CD14-positive monocyte (primary cell): ENCODE data around the gene ZNF10. TPM values are rescaled to one million over a fixed set of nuclear protein-coding genes. Genes with fewer than 3 reads are reported as not detected.

Experiments used
- DNase-seq, 3 donors: peaks; one replicate each; pipeline ENCODE4 v3.0.0-alpha.2; 2011 to 2022
- H2AFZ ChIP-seq: 2 replicates; pipeline ENCODE4 v1.6.0; 2012; ENCODE audit warnings: mild to moderate bottlenecking, low read depth, low read length, inconsistent platforms; ENCODE audit not compliant: insufficient read depth, poor library complexity, severe bottlenecking
- H3K27ac ChIP-seq, 2 donors: 1 replicate in 1 of 2; 2 replicates in 1 of 2; pipeline ENCODE4 v1.5.1; 2012 to 2013; ENCODE audit warnings: low read length in 2 of 2, control low read depth in 1 of 2, inconsistent platforms in 1 of 2, low read depth in 1 of 2, mild to moderate bottlenecking in 1 of 2
- H3K27me3 ChIP-seq, 2 donors: one replicate each; pipeline versions ENCODE4 v1.6.0 to v1.6.1; 2011 to 2013; ENCODE audit warnings: low read length in 2 of 2; ENCODE audit not compliant: control insufficient read depth in 2 of 2, insufficient read depth in 2 of 2
- H3K36me3 ChIP-seq, 2 donors: replicated peaks in 1 of 2; 1 replicate in 1 of 2; 2 replicates in 1 of 2; pipeline versions ENCODE4 v1.5.1 to v1.6.1; 2012 to 2013; ENCODE audit warnings: low read length in 2 of 2, control low read depth in 1 of 2, inconsistent platforms in 1 of 2, mild to moderate bottlenecking in 1 of 2; ENCODE audit not compliant: insufficient read depth in 2 of 2, control insufficient read depth in 1 of 2
- H3K4me1 ChIP-seq, 2 donors: 1 replicate in 1 of 2; 2 replicates in 1 of 2; pipeline versions ENCODE4 v1.5.1 to v1.6.1; 2012 to 2013; ENCODE audit warnings: low read length in 2 of 2, control low read depth in 1 of 2, inconsistent platforms in 1 of 2, mild to moderate bottlenecking in 1 of 2, moderate library complexity in 1 of 2; ENCODE audit not compliant: insufficient read depth in 2 of 2, control insufficient read depth in 1 of 2
- H3K4me2 ChIP-seq: replicated peaks from 2 replicates; pipeline ENCODE3; 2012; ENCODE audit warnings: low read length, moderate library complexity, mild to moderate bottlenecking; ENCODE audit not compliant: poor library complexity, severe bottlenecking; ENCODE audit errors: extremely low read depth
- H3K4me3 ChIP-seq, 3 experiments: fragments of 200-600 bp in 1 of 3; sonication (generic) in 1 of 3; replicated peaks in 1 of 3; 1 replicate in 2 of 3; 2 replicates in 1 of 3; pipeline ENCODE4 v1.5.1; 2011 to 2013; ENCODE audit warnings: low read length in 3 of 3, mild to moderate bottlenecking in 3 of 3, control low read depth in 2 of 3, low read depth in 2 of 3, inconsistent platforms in 1 of 3, moderate library complexity in 1 of 3
- H3K79me2 ChIP-seq: 2 replicates; pipeline ENCODE4 v1.6.0; 2012; ENCODE audit warnings: mild to moderate bottlenecking, control low read depth, inconsistent platforms, low read length, moderate library complexity; ENCODE audit not compliant: insufficient read depth
- H3K9ac ChIP-seq: 2 replicates; pipeline ENCODE4 v1.6.0; 2017; ENCODE audit warnings: low read length, mild to moderate bottlenecking; ENCODE audit not compliant: insufficient read depth, poor library complexity, severe bottlenecking
- H3K9me3 ChIP-seq, 2 donors: replicated peaks in 1 of 2; 1 replicate in 1 of 2; 2 replicates in 1 of 2; pipeline versions ENCODE4 v1.5.1 to v1.6.1; 2012 to 2013; ENCODE audit warnings: low read length in 2 of 2, control low read depth in 1 of 2; ENCODE audit not compliant: control insufficient read depth in 1 of 2, insufficient read depth in 1 of 2
- H4K20me1 ChIP-seq: 2 replicates; pipeline ENCODE4 v1.6.0; 2012; ENCODE audit warnings: mild to moderate bottlenecking, low read length, control low read depth, moderate library complexity; ENCODE audit not compliant: insufficient read depth
- H3K27ac Mint-ChIP-seq, 7 donors: one replicate each; pipeline ENCODE4 v1.8.0; 2020; ENCODE audit warnings: mild to moderate bottlenecking in 7 of 7, mixed read lengths in 7 of 7, moderate library complexity in 6 of 7, inconsistent platforms in 2 of 7
- H3K27me3 Mint-ChIP-seq, 3 donors: one replicate each; pipeline ENCODE4 v1.8.0; 2021 to 2022; ENCODE audit warnings: low read depth in 3 of 3, mild to moderate bottlenecking in 3 of 3, mixed read lengths in 3 of 3, moderate library complexity in 3 of 3, inconsistent platforms in 1 of 3
- H3K36me3 Mint-ChIP-seq, 2 donors: one replicate each; pipeline ENCODE4 v1.8.0; 2020; ENCODE audit warnings: mixed read lengths in 2 of 2, inconsistent platforms in 1 of 2, mild to moderate bottlenecking in 1 of 2
- H3K4me1 Mint-ChIP-seq: one replicate; pipeline ENCODE4 v1.8.0; 2020; ENCODE audit warnings: mild to moderate bottlenecking, mixed read lengths
- H3K4me3 Mint-ChIP-seq, 2 donors: one replicate each; pipeline ENCODE4 v1.8.0; 2020; ENCODE audit warnings: mild to moderate bottlenecking in 2 of 2, mixed read lengths in 2 of 2, moderate library complexity in 1 of 2
- H3K9me3 Mint-ChIP-seq, 7 donors: one replicate each; pipeline ENCODE4 v1.8.0; 2020 to 2022; ENCODE audit warnings: mixed read lengths in 7 of 7, mild to moderate bottlenecking in 6 of 7, moderate library complexity in 6 of 7, inconsistent platforms in 2 of 7
- WGBS: methylation state at CpG from one replicate; pipeline ENCODE4 v1.1.5; 2013; ENCODE audit warnings: missing lambda C conversion rate; ENCODE audit not compliant: insufficient coverage; 5-methylcytosine and 5-hydroxymethylcytosine counted together
- intact Hi-C, 2 donors: fragments of 100-400 bp; cut with micrococcal nuclease; formaldehyde crosslinking; loops; one replicate each; pipeline versions ENCODE4 v1.15.0 to v1.15.1; 2023
- polyA plus RNA-seq, 3 donors: library from polyadenylated mRNA; depleted of rRNA in 1 of 3; unstranded in 2 of 3; stranded (reverse) in 1 of 3; fragments of 300-500 nt in 2 of 3; fragments of >200 nt in 1 of 3; fragmentation: Illumina TruSeq in 2 of 3; gene quantifications; 1 replicate in 2 of 3; 2 replicates in 1 of 3; pipeline ENCODE4 v1.2.3, GENCODE V29; 2012 to 2021
- TF ChIP-seq, protein P1 (sequence below): fragments of 200-600 bp; IDR thresholded peaks from one replicate; pipeline ENCODE4 v1.8.0; 2022; ENCODE audit warnings: antibody characterized with exemption, mild to moderate bottlenecking

Gene ZNF10
- polyA plus RNA-seq, 3 donors, result 0.68 to 1.00 (median 0.79) TPM

- peaks cover 4 to 5% of the 10 kb centered on the region in 2 donors for H3K4me1 ChIP-seq
- Mint-ChIP-seq H3K4me1 (peaks cover 6% of the 10 kb centered on the region), H3K27ac (no peak overlapping the region), H3K4me3 (no peak overlapping the region), H3K27me3 (peaks cover 0 to 1% (median 0%) of the 10 kb centered on the region in 3 donors), H3K9me3 (peaks cover 48 to 96% (median 88%) of the 10 kb centered on the region in 7 donors), H3K36me3 (peaks cover 17 to 47% of the 10 kb centered on the region in 2 donors)
- H2AFZ ChIP-seq, result no peak overlapping the region
- peaks cover 4 to 61% of the 10 kb centered on the region in 2 donors for H3K36me3 ChIP-seq
- H3K27me3 ChIP-seq, result no peaks in the 10 kb centered on the region
- H3K4me2 ChIP-seq, result no peak overlapping the region
- peaks cover 59 to 95% of the 10 kb centered on the region in 2 donors for H3K9me3 ChIP-seq
- no peak for DNase-seq
- H3K79me2 ChIP-seq, result no peaks in the 10 kb centered on the region
- intact Hi-C loops, result no loop called here
- no peaks in the 10 kb centered on the region for H4K20me1 ChIP-seq
- TF ChIP-seq, protein P1, sequence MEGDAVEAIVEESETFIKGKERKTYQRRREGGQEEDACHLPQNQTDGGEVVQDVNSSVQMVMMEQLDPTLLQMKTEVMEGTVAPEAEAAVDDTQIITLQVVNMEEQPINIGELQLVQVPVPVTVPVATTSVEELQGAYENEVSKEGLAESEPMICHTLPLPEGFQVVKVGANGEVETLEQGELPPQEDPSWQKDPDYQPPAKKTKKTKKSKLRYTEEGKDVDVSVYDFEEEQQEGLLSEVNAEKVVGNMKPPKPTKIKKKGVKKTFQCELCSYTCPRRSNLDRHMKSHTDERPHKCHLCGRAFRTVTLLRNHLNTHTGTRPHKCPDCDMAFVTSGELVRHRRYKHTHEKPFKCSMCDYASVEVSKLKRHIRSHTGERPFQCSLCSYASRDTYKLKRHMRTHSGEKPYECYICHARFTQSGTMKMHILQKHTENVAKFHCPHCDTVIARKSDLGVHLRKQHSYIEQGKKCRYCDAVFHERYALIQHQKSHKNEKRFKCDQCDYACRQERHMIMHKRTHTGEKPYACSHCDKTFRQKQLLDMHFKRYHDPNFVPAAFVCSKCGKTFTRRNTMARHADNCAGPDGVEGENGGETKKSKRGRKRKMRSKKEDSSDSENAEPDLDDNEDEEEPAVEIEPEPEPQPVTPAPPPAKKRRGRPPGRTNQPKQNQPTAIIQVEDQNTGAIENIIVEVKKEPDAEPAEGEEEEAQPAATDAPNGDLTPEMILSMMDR, result no peak
- no peak overlapping the region for H3K27ac ChIP-seq
- peak overlapping the region in 1 of 3 experiments; percentile 24 for H3K4me3 ChIP-seq
- 80% methylated on average over 1 of the region's 2 CpGs for WGBS
- H3K9ac ChIP-seq, result no peak overlapping the region
These were observed 5.8 kb upstream of the ZNF10 start for GRCh38 chr12:133124674-133125073.

DNA sequence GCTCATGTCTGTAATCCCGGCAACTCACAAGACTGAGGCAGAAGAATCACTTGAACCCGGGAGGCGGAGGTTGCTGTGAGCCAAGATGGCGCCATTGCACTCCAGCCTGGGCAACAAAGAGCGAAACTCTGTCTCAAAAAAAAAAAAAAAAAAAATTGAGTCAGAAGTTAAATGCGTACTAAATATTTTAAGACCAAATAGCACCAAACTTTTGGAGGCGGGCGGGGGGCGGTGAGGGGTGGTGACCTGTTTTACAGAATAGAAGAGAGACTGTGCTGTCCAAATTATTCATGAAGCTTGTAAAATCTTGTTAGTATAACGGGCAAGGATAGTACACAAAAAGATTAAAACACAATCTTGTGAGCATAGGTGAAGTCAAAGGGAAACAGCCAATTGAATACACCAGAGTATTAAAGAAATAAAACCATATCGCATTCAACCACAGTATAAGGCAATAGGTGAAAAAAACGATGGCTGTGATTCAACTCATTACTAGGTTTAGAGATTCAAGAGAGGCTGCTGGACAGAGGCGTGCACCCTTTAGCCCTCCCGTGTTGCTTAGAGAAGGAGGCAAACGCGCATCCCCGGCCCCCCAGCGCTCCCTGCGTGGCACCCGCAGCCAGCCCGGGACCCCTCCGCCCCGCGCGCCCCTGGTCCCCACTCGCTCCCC, 924 bp upstream of the ZNF10 start:
- peaks cover 0 to 29% of the 10 kb centered on the region in 2 donors for H3K36me3 ChIP-seq
- no peaks in the 10 kb centered on the region for H4K20me1 ChIP-seq
- H3K27ac Mint-ChIP-seq, result peak overlapping the region; percentile 7 to 97 (median 94)
- H3K27me3 ChIP-seq, result no peaks in the 10 kb centered on the region
- peaks cover 15% of the 10 kb centered on the region for H3K4me1 Mint-ChIP-seq
- WGBS, result 19% methylated on average over 17 of the region's 26 CpGs
- H3K27me3 Mint-ChIP-seq, result peaks cover 0 to 3% (median 1%) of the 10 kb centered on the region in 3 donors
- intact Hi-C loops, result loop anchor here (1.0 to 5.0 kb wide), 6 partner anchors 49 to 143 kb away; partner anchors contain the start of genes ZNF140 (in 2 of the 2), ZNF268 (in 2 of the 2), ZNF84 (in 2 of the 2) and ZNF26 (in 1 of the 2)
- H2AFZ ChIP-seq, result peak overlapping the region; percentile 90
- H3K27ac ChIP-seq, result peak overlapping the region; percentile 83 to 88
- TF ChIP-seq, protein P1, result no peak
- peaks cover 13 to 34% of the 10 kb centered on the region in 2 donors for H3K36me3 Mint-ChIP-seq
- peak overlapping the region; percentile 85 for H3K9ac ChIP-seq
- peaks cover 65 to 80% of the 10 kb centered on the region in 2 donors for H3K9me3 ChIP-seq
- H3K4me2 ChIP-seq, result peak overlapping the region; percentile 78
- no peaks in the 10 kb centered on the region for H3K79me2 ChIP-seq
- peak overlapping the region; percentile 55 to 74 (median 72) for H3K4me3 ChIP-seq
- peaks cover 14% of the 10 kb centered on the region in 2 donors for H3K4me1 ChIP-seq
- peaks cover 38 to 98% (median 86%) of the 10 kb centered on the region in 7 donors for H3K9me3 Mint-ChIP-seq
- peak overlapping the region; percentile 86 to 92 for H3K4me3 Mint-ChIP-seq
- DNase-seq, result no peak
